ENCODE data around the gene LDLRAD4.

LDLRAD4 gene

DNA sequence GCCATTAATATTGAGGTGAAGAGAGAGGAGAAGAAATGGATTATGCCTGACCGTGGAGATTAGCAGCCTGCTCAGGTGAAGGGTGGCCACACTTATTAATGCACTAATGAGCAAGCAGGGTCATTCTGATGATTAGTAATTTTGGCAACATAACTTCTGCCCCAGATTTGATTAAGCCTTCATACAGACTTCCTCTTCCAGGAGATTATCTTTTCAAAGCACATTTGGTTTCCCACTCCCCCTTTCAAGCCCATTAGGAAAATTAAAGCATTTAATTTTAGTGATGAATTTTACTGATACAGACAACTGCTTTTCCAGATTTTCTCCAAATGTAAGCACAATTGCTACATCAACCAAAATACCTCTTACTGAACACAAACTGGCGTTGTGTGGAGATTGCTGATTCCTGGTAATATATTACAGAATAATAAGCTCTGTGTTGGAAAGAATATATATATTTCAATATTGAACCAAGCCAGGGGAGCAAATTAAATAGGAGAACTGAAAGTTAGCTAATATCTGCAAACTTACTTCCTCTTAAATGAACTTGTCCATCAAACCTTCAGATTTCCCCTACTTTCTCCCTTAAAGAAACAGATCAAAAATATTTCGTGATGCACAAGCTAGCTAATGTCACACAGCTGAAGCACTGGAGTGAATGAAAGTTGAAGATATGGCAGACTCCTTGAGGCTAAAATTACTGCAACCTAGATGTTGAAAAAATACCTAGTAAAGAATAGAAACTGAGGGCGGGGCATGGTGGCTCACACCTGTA, 367.0 kb downstream of the LDLRAD4 start:
- TF ChIP-seq POLR2A (IDR thresholded peaks at IDR 0.05; ENCODE audit: low read depth, low read length) (no peak), PAX5 (IDR thresholded peaks at IDR 0.05; ENCODE audit: insufficient read depth, low read length, severe bottlenecking) (no peak), SPI1 (IDR thresholded peaks at IDR 0.05; ENCODE audit: low read depth, low read length) (peak; percentile 87), TAF1 (IDR thresholded peaks at IDR 0.05; ENCODE audit: low read depth, low read length) (no peak)
- FAIRE-seq = peak; percentile 68
- no peak for DNase-seq (ENCODE audit: insufficient read length, low spot score)

- no peak for DNase-seq (ENCODE audit: insufficient read length, low spot score)
- TF ChIP-seq POLR2A (IDR thresholded peaks at IDR 0.05; ENCODE audit: low read depth, low read length) (no peak), SPI1 (IDR thresholded peaks at IDR 0.05; ENCODE audit: low read depth, low read length) (no peak), POU2F2 (IDR thresholded peaks at IDR 0.05; ENCODE audit: low read depth, low read length) (peak; percentile 87; the same call in 1 of the 2 replicates)
- FAIRE-seq = peak; percentile 78
Observed at GRCh38 chr18:13587001-13587400, 368.4 kb downstream of the LDLRAD4 start.

GRCh38 chr18:13587477-13587876, 368.9 kb downstream of the LDLRAD4 start:
- DNase-seq (ENCODE audit: insufficient read length, low spot score) (no peak), FAIRE-seq (no peak)
- TF ChIP-seq POU2F2 (IDR thresholded peaks at IDR 0.05; ENCODE audit: low read depth, low read length) = no peak
- TF ChIP-seq SPI1 (IDR thresholded peaks at IDR 0.05; ENCODE audit: low read depth, low read length) = no peak
- no peak for TF ChIP-seq TAF1 (IDR thresholded peaks at IDR 0.05; ENCODE audit: low read depth, low read length)
- no peak for TF ChIP-seq POLR2A (IDR thresholded peaks at IDR 0.05; ENCODE audit: low read depth, low read length)
- TF ChIP-seq PAX5 (IDR thresholded peaks at IDR 0.05; ENCODE audit: insufficient read depth, low read length, severe bottlenecking) = no peak
- TF ChIP-seq POLR2AphosphoS5 (IDR thresholded peaks at IDR 0.05; ENCODE audit: low read depth, low read length) = no peak

- no peak for DNase-seq (ENCODE audit: insufficient read length, low spot score)
- FAIRE-seq = peak; percentile 59
- 0 out of 2 replicates have a peak, but pooled peaks have one; percentile 11 for TF ChIP-seq SPI1 (IDR thresholded peaks at IDR 0.05; ENCODE audit: low read depth, low read length)
- TF ChIP-seq PAX5 (IDR thresholded peaks at IDR 0.05; ENCODE audit: insufficient read depth, low read length, severe bottlenecking) = no peak
Observed at GRCh38 chr18:13587937-13588336, 369.4 kb downstream of the LDLRAD4 start.

DNA sequence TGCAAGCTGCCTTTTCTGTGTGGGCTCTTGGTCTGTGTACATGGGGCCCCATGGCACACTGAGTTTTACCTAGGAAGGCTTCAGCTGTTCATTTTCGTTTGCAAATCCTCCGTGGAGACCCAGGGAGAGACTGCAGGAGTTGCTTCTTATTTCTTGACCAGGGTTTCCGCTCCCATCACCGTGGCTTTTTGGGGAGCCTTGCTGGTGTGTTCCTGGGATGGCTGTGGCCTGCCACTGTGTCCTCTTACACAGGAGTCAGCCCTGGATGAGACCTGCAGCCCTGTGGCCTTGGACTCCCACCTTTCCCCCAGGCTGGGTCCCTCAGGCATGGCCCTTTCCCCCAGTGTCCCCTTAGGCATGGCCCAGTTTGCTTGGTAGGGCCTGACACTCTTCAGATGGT, 370.8 kb downstream of the LDLRAD4 start:
- FAIRE-seq (no peak), DNase-seq (ENCODE audit: insufficient read length, low spot score) (no peak)
- TF ChIP-seq POLR2A (IDR thresholded peaks at IDR 0.05; ENCODE audit: low read depth, low read length) (no peak), SPI1 (IDR thresholded peaks at IDR 0.05; ENCODE audit: low read depth, low read length) (no peak)

DNA sequence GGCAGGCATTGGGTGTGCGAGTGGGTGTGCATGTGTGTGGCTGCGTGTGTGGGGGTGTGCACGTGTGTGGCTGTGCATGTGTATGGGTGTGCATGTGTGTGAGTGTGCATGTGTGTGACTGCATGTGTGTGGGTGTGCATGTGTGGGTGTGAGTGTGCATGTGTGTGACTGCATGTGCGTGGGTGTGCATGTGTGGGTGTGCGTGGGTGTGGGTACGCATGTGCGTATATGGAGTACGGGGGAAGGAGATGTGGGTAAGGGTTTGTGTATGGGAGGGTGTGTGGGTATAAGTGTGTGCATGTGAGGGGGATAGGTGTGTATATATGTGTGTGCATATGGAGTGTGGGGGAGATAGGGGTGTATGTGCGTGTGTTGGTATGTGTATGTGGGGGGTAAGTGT, 371.4 kb downstream of the LDLRAD4 start:
- TF ChIP-seq POU2F2 (IDR thresholded peaks at IDR 0.05; ENCODE audit: low read depth, low read length) (no peak), POLR2AphosphoS5 (IDR thresholded peaks at IDR 0.05; ENCODE audit: low read depth, low read length) (no peak), SPI1 (IDR thresholded peaks at IDR 0.05; ENCODE audit: low read depth, low read length) (no peak), PAX5 (IDR thresholded peaks at IDR 0.05; ENCODE audit: insufficient read depth, low read length, severe bottlenecking) (no peak)
- FAIRE-seq (peak; percentile 82), DNase-seq (ENCODE audit: insufficient read length, low spot score) (no peak)

DNA sequence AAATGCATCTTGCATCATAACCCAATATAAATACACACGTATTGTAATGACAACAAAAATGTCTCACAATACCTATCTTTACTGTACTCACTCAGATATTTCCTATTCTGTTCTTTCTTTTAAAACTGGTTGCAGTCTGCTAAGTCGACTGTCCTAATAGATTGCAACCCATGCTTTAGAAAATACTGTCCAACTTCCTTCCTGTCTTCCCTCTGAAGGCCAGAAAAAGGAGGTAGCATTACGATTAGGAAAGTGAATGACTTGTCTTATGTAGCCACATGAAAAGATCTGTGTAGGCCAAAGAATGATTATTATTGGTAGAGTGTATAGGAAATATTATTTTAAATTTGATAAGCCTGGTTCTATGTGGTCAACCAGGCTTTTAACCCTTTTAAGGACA, 373.7 kb downstream of the LDLRAD4 start:
- FAIRE-seq = peak; percentile 57
- DNase-seq (ENCODE audit: insufficient read length, low spot score) = no peak
- TF ChIP-seq POU2F2 (IDR thresholded peaks at IDR 0.05; ENCODE audit: low read depth, low read length) (no peak), SPI1 (IDR thresholded peaks at IDR 0.05; ENCODE audit: low read depth, low read length) (no peak), PAX5 (IDR thresholded peaks at IDR 0.05; ENCODE audit: insufficient read depth, low read length, severe bottlenecking) (no peak), POLR2AphosphoS5 (IDR thresholded peaks at IDR 0.05; ENCODE audit: low read depth, low read length) (no peak), POLR2A (IDR thresholded peaks at IDR 0.05; ENCODE audit: low read depth, low read length) (no peak), TAF1 (IDR thresholded peaks at IDR 0.05; ENCODE audit: low read depth, low read length) (no peak)

GRCh38 chr18:13594551-13594950, 376.0 kb downstream of the LDLRAD4 start:
- DNase-seq (ENCODE audit: insufficient read length, low spot score) (no peak), FAIRE-seq (no peak)
- no peak for TF ChIP-seq POLR2AphosphoS5 (IDR thresholded peaks at IDR 0.05; ENCODE audit: low read depth, low read length)
- TF ChIP-seq PAX5 (IDR thresholded peaks at IDR 0.05; ENCODE audit: insufficient read depth, low read length, severe bottlenecking) = no peak
- TF ChIP-seq POU2F2 (IDR thresholded peaks at IDR 0.05; ENCODE audit: low read depth, low read length) = no peak
- no peak for TF ChIP-seq SPI1 (IDR thresholded peaks at IDR 0.05; ENCODE audit: low read depth, low read length)
- TF ChIP-seq POLR2A (IDR thresholded peaks at IDR 0.05; ENCODE audit: low read depth, low read length) = no peak
- no peak for TF ChIP-seq TAF1 (IDR thresholded peaks at IDR 0.05; ENCODE audit: low read depth, low read length)

DNA sequence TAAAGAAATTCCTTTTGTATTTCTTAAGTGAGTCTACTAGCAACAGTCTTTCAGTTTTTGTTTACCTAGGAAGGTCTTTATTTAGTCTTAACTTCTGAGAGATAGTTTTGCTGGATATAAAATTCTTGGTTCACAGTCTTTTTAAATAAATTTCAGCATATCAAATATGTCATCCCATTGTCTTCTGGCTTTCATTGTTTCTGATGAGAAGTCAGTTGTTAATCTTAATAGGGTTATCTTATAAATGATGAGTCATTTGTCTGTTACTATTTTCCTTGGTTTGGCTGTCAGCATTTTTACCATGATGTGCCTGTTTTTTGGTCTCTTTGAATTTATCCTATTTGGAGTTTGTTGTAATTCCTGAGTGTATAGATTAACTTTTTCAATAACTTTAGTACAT, 378.5 kb downstream of the LDLRAD4 start:
- TF ChIP-seq SPI1 (IDR thresholded peaks at IDR 0.05; ENCODE audit: low read depth, low read length) (no peak), POU2F2 (IDR thresholded peaks at IDR 0.05; ENCODE audit: low read depth, low read length) (no peak), POLR2AphosphoS5 (IDR thresholded peaks at IDR 0.05; ENCODE audit: low read depth, low read length) (no peak), TAF1 (IDR thresholded peaks at IDR 0.05; ENCODE audit: low read depth, low read length) (no peak), POLR2A (IDR thresholded peaks at IDR 0.05; ENCODE audit: low read depth, low read length) (no peak), PAX5 (IDR thresholded peaks at IDR 0.05; ENCODE audit: insufficient read depth, low read length, severe bottlenecking) (no peak)
- no peak for FAIRE-seq
- no peak for DNase-seq (ENCODE audit: insufficient read length, low spot score)

GRCh38 chr18:13598591-13598990, 380.0 kb downstream of the LDLRAD4 start:
- FAIRE-seq = no peak
- TF ChIP-seq POLR2A (IDR thresholded peaks at IDR 0.05; ENCODE audit: low read depth, low read length) (no peak), POLR2AphosphoS5 (IDR thresholded peaks at IDR 0.05; ENCODE audit: low read depth, low read length) (no peak)

DNA sequence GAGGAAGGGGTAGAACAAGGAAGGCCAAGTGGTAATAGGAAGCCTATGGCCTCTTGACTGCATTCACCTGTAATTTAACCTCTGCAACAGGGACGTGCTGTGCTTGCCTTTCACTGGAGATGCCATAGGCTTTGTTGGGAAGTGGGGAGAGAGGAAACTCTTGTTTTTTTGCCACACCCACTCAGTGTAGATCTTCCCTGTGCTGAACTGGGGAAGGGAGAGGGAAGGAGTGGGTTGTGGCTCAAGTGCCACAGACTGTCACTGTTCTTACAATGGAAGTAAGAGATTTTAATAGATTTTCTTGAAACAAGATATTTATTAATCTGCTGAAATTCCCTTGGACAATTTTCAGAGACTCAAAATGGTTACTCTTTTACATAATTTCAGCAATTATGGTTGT, 380.5 kb downstream of the LDLRAD4 start:
- TF ChIP-seq POU2F2 (IDR thresholded peaks at IDR 0.05; ENCODE audit: low read depth, low read length) (no peak), POLR2A (IDR thresholded peaks at IDR 0.05; ENCODE audit: low read depth, low read length) (no peak), PAX5 (IDR thresholded peaks at IDR 0.05; ENCODE audit: insufficient read depth, low read length, severe bottlenecking) (no peak), TAF1 (IDR thresholded peaks at IDR 0.05; ENCODE audit: low read depth, low read length) (no peak), POLR2AphosphoS5 (IDR thresholded peaks at IDR 0.05; ENCODE audit: low read depth, low read length) (no peak), SPI1 (IDR thresholded peaks at IDR 0.05; ENCODE audit: low read depth, low read length) (no peak)
- DNase-seq (ENCODE audit: insufficient read length, low spot score) = no peak
- FAIRE-seq = no peak

More at GRCh38 chr18:13598591-13598990, 380.0 kb downstream of the LDLRAD4 start:
- no peak for DNase-seq (ENCODE audit: insufficient read length, low spot score)

All from GM12891 (cell line).